A549 (cell line): ENCODE measurements around the gene SNX10. TPM values are rescaled to one million over a fixed set of nuclear protein-coding genes. Genes with fewer than 3 reads are reported as not detected.

Experiments
- ATAC-seq, 2 experiments: fragments of 200-7000 bp in 1 of 2; fragments of >200 bp in 1 of 2; cut with Nextera tagmentation in 1 of 2; cut with Tn5 transposase in 1 of 2; 3 replicates each; pipeline versions ENCODE4 v1.8.0 to v1.9.1; 2018 to 2020; ENCODE audit warnings: mild to moderate bottlenecking in 1 of 2, moderate library complexity in 1 of 2
- CTCF ChIA-PET: fragments of 300-600 bp; sonication (Branson Sonifier 250); formaldehyde crosslinking; extraction: SDS; loops from one replicate; lab custom pipeline; 2021; ENCODE audit warnings: antibody characterized with exemption, inconsistent platforms; lab: Yijun Ruan, JAX
- POLR2A ChIA-PET: fragments of 350-600 bp; formaldehyde crosslinking; extraction: SDS; loops from one replicate; lab custom pipeline; 2021; ENCODE audit warnings: antibody characterized with exemption, inconsistent platforms; lab: Yijun Ruan, JAX
- DNase-seq, 2 experiments: peaks; one replicate each; pipeline versions ENCODE4 v3.0.0 to v3.0.0-alpha.2; 2011 to 2016; ENCODE audit warnings: low read depth in 1 of 2, low spot score in 1 of 2
- FAIRE-seq: peaks from 2 replicates; lab custom pipeline; 2011; peaks lifted over from hg19 to GRCh38; lab: Jason Lieb, UNC
- H3K27ac ChIP-seq, 2 experiments: fragments of >200 bp; sonication (Bioruptor Twin); formaldehyde crosslinking; 3 replicates each; pipeline ENCODE4 v1.5.1; 2016 to 2017
- H3K4me1 ChIP-seq: fragments of >200 bp; sonication (Bioruptor Twin); formaldehyde crosslinking; 3 replicates; pipeline ENCODE4 v1.6.1; 2016
- H3K4me2 ChIP-seq: fragments of >200 bp; sonication (Bioruptor Twin); formaldehyde crosslinking; 3 replicates; pipeline ENCODE4 v1.6.1; 2016
- H3K4me3 ChIP-seq: fragments of >200 bp; sonication (Bioruptor Twin); formaldehyde crosslinking; 3 replicates; pipeline ENCODE4 v1.5.1; 2016
- H3K9me3 ChIP-seq: fragments of >200 bp; sonication (Bioruptor Twin); formaldehyde crosslinking; 3 replicates; pipeline ENCODE4 v1.6.1; 2016
- BCL3 ChIP-seq: fragments of >200 bp; sonication (Bioruptor Twin); formaldehyde crosslinking; IDR thresholded peaks from 3 replicates; pipeline ENCODE4 v1.6.1; 2016
- BHLHE40 ChIP-seq: IDR thresholded peaks from 2 replicates; pipeline ENCODE4 v1.6.1; 2012; ENCODE audit warnings: low read depth, low read length, inconsistent platforms
- CBX8 ChIP-seq: fragments of 200-600 bp; sonication (generic); IDR thresholded peaks from 2 replicates; pipeline ENCODE4 v1.6.1; 2016
- CHD4 ChIP-seq: fragments of 200-600 bp; sonication (generic); IDR thresholded peaks from 2 replicates; pipeline ENCODE4 v1.6.1; 2016; ENCODE audit warnings: antibody characterized with exemption, mild to moderate bottlenecking, borderline replicate concordance
- CTCF ChIP-seq: fragments of >200 bp; sonication (Bioruptor Twin); formaldehyde crosslinking; IDR thresholded peaks from 3 replicates; pipeline ENCODE4 v1.5.1; 2016
- E2F6 ChIP-seq: IDR thresholded peaks from 2 replicates; pipeline ENCODE4 v1.6.1; 2012; ENCODE audit warnings: low read depth, borderline replicate concordance
- HDAC2 ChIP-seq: fragments of 200-600 bp; sonication (generic); IDR thresholded peaks from 2 replicates; pipeline ENCODE4 v1.6.1; 2016
- HEYL ChIP-seq: fragments of 250-450 bp; sonication (Bioruptor Pico); IDR thresholded peaks from 2 replicates; pipeline ENCODE4 v1.8.0; 2021; ENCODE audit warnings: mild to moderate bottlenecking, moderate library complexity
- HMGXB4 ChIP-seq: fragments of 250-450 bp; sonication (Bioruptor Pico); IDR thresholded peaks from 2 replicates; pipeline ENCODE4 v1.5.0; 2021; ENCODE audit warnings: mild to moderate bottlenecking, moderate library complexity, borderline replicate concordance
- HOXA7 ChIP-seq: fragments of 250-450 bp; sonication (Bioruptor Pico); IDR thresholded peaks from 2 replicates; pipeline ENCODE4 v1.5.0; 2020; ENCODE audit warnings: mild to moderate bottlenecking, moderate library complexity
- JUN ChIP-seq, 2 experiments: fragments of >200 bp; sonication (Bioruptor Twin); formaldehyde crosslinking; IDR thresholded peaks; 2 replicates in 1 of 2; 3 replicates in 1 of 2; pipeline ENCODE4 v1.6.1; 2016 to 2017
- KDM1A ChIP-seq: fragments of 200-600 bp; sonication (generic); IDR thresholded peaks from 2 replicates; pipeline ENCODE4 v1.6.1; 2016; ENCODE audit warnings: low read depth, mild to moderate bottlenecking
- KDM5A ChIP-seq: fragments of 200-600 bp; sonication (generic); IDR thresholded peaks from 2 replicates; pipeline ENCODE4 v1.6.1; 2016; ENCODE audit warnings: antibody characterized with exemption, mild to moderate bottlenecking
- MAX ChIP-seq: IDR thresholded peaks from 2 replicates; pipeline ENCODE4 v1.6.1; 2012
- MAZ ChIP-seq: fragments of 150-350 bp; IDR thresholded peaks from 2 replicates; pipeline ENCODE4 v1.6.1; 2014; ENCODE audit warnings: antibody characterized with exemption, low read depth, low read length, borderline replicate concordance
- NFE2L2 ChIP-seq: fragments of 150-350 bp; conservative IDR thresholded peaks from 2 replicates; pipeline ENCODE4 v1.6.1; 2014; ENCODE audit warnings: low read length
- POLR2AphosphoS2 ChIP-seq: conservative IDR thresholded peaks from 2 replicates; pipeline ENCODE4 v1.6.1; 2012; ENCODE audit warnings: low read length, improper control_type of control experiment, inconsistent platforms
- RAD21 ChIP-seq, 2 experiments: fragments of >200 bp in 1 of 2; sonication (Bioruptor Twin) in 1 of 2; formaldehyde crosslinking in 1 of 2; IDR thresholded peaks in 1 of 2; conservative IDR thresholded peaks in 1 of 2; 2 replicates in 1 of 2; 3 replicates in 1 of 2; pipeline ENCODE4 v1.6.1; 2012 to 2018; ENCODE audit warnings: inconsistent platforms in 1 of 2
- SREBF2 ChIP-seq: fragments of 450-650 bp; IDR thresholded peaks from 2 replicates; pipeline ENCODE4 v1.6.1; 2014; ENCODE audit warnings: mild to moderate bottlenecking, moderate library complexity
- TFCP2L1 ChIP-seq: fragments of 250-450 bp; sonication (Bioruptor Pico); IDR thresholded peaks from 2 replicates; pipeline ENCODE4 v1.5.0; 2021; ENCODE audit warnings: mild to moderate bottlenecking
- USF2 ChIP-seq: fragments of 450-650 bp; IDR thresholded peaks from 2 replicates; pipeline ENCODE4 v1.6.1; 2014; ENCODE audit warnings: antibody characterized with exemption
- ZNF302 ChIP-seq: fragments of 250-450 bp; sonication (Bioruptor Pico); IDR thresholded peaks from 2 replicates; pipeline ENCODE4 v1.9.0; 2021; ENCODE audit warnings: inconsistent platforms, mild to moderate bottlenecking, moderate library complexity
- ZSCAN20 ChIP-seq: fragments of 250-450 bp; sonication (Bioruptor Pico); IDR thresholded peaks from 2 replicates; pipeline ENCODE4 v1.8.0; 2022; ENCODE audit warnings: mild to moderate bottlenecking, moderate library complexity
- WGBS: methylation state at CpG from one replicate; pipeline ENCODE4 v1.1.6; 2017; ENCODE audit errors: missing lambda C conversion rate; 5-methylcytosine and 5-hydroxymethylcytosine counted together
- polyA plus RNA-seq, 4 experiments: library from polyadenylated mRNA; depleted of rRNA in 3 of 4; stranded (reverse); fragments of >200 nt; fragmentation: RNase III in 1 of 4; extraction: RNeasy Plus Mini Kit Qiagen cat#74134 plus additional on column Dnase treatment in 1 of 4; gene quantifications; 2 replicates in 3 of 4; 3 replicates in 1 of 4; pipeline ENCODE4 v1.2.3, GENCODE V29; 2011 to 2017

SNX10 gene
- polyA plus RNA-seq, 2 of the 4 experiments (the other 2 are of a cell fraction), result 4.5 to 12.6 TPM

- whole genome bisulfite sequencing, result 65% methylated on average over 5 of the region's 5 CpGs
- Histone ChIP-seq H3K9me3 (no peaks in the 10 kb centered on the region), H3K4me3 (no peak overlapping the region), H3K4me1 (no peaks in the 10 kb centered on the region), H3K4me2 (no peak overlapping the region), H3K27ac (no peak overlapping the region)
- ATAC-seq (no peak), DNase-seq (no peak), FAIRE-seq (no peak)
- ChIA-PET POLR2A (no interaction called here), CTCF (interaction anchor here (1.0 to 1.2 kb wide), 2 partner anchors 14 to 18 kb away, joined by 3 read pairs; no protein-coding TSS in a partner anchor)
- TF ChIP-seq HEYL (CRISPR knock-in tag) (no peak), HOXA7 (no peak)
Observed at GRCh38 chr7:26417911-26418413, 126.3 kb downstream of the SNX10 start.

- FAIRE-seq (no peak), DNase-seq (no peak), ATAC-seq (no peak)
- TF ChIP-seq MAZ (no peak), CTCF (no peak), CBX8 (no peak), BHLHE40 (no peak), SREBF2 (no peak), KDM1A (no peak), ZSCAN20 (no peak)
- Histone ChIP-seq H3K4me3 (no peak overlapping the region), H3K9me3 (no peaks in the 10 kb centered on the region), H3K4me2 (no peak overlapping the region), H3K4me1 (no peaks in the 10 kb centered on the region), H3K27ac (no peak overlapping the region)
- ChIA-PET CTCF (no interaction called here), POLR2A (no interaction called here)
- WGBS, result 47% methylated on average over 3 of the region's 3 CpGs
Observed at GRCh38 chr7:26419198-26419597, 127.5 kb downstream of the SNX10 start.

GRCh38 chr7:26420422-26421019 lies 128.9 kb downstream of the SNX10 start:
- no peak overlapping the region for H3K27ac ChIP-seq
- no peak for TF ChIP-seq ZSCAN20
- no peak for TF ChIP-seq USF2
- TF ChIP-seq, all 56 proteins: peak for 0
- no peak for FAIRE-seq
- POLR2A ChIA-PET, result no interaction called here
- CTCF ChIA-PET, result interaction anchor here (0.6 kb wide), 1 partner anchor 700 kb away, joined by 3 read pairs; no protein-coding TSS in a partner anchor
- Histone ChIP-seq H3K4me2 (no peak overlapping the region), H3K4me3 (no peak overlapping the region), H3K9me3 (no peaks in the 10 kb centered on the region), H3K4me1 (no peaks in the 10 kb centered on the region)
- DNase-seq, result no peak
- WGBS, result 27% methylated on average over 5 of the region's 5 CpGs
- no peak for ATAC-seq

- no peaks in the 10 kb centered on the region for H3K4me1 ChIP-seq
- ChIA-PET POLR2A (no interaction called here), CTCF (no interaction called here)
Observed at GRCh38 chr7:26422761-26423160, 131.1 kb downstream of the SNX10 start.

More at GRCh38 chr7:26422761-26423160, 131.1 kb downstream of the SNX10 start:
- no peak overlapping the region for H3K27ac ChIP-seq
- TF ChIP-seq ZNF302 (CRISPR knock-in tag) (no peak), HDAC2 (no peak), KDM1A (no peak), NFE2L2 (no peak), E2F6 (no peak), MAX (no peak), POLR2AphosphoS2 (no peak), BCL3 (no peak), KDM5A (no peak), HMGXB4 (CRISPR knock-in tag) (no peak), JUN (IDR thresholded peaks at IDR 0.05) (no peak), TFCP2L1 (CRISPR knock-in tag) (no peak), CHD4 (no peak), RAD21 (conservative IDR thresholded peaks at IDR 0.05 in 1 of 2, IDR thresholded peaks at IDR 0.05 in 1 of 2) (no peak), HOXA7 (no peak)
- TF ChIP-seq, all 56 proteins: peak for 0
- WGBS, result 70% methylated on average over 5 of the region's 5 CpGs
- ATAC-seq (no peak), FAIRE-seq (no peak), DNase-seq (no peak)
- no peak overlapping the region for H3K4me3 ChIP-seq
- no peak overlapping the region for H3K4me2 ChIP-seq
- no peaks in the 10 kb centered on the region for H3K9me3 ChIP-seq
